GM18517 (cell line): ENCODE results near the gene NTF4.
"Not testable (repeated sequence)": the region's sequence is repeated elsewhere in the genome, so short reads cannot be mapped to it uniquely, and the experiment has no call there.

Experiments used
- ATAC-seq: cut with Tn5 transposase; IDR thresholded peaks from one replicate; pipeline ENCODE4 v1.9.1; 2021; ENCODE audit warnings: mild to moderate bottlenecking, moderate library complexity; ENCODE audit not compliant: unreplicated experiment

Gene NTF4

DNA sequence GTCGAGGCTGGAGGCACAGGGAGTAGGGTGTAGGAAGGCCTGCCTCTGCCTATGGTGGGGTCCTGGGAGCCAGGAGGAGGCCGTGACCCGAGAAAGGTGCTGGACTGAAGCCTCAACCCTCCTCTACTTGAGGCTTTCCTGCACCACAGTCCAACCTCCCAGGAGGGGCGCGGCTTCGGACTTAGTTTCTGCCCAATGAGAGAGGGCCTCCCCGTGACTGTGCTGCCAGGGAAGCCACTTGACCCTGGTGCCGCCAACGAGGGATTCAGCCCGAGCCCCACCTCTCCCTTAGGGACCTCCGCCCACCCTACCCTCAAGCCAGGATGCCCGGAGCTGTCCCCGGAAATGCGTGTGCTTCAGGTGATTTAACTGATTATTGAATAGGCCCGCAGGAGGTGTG is 40.4 kb downstream of the NTF4 start, which contains the start of gene CGB3:
Gene CGB3, minus strand, starts transcription at position 101 of the 400 bp plus-strand sequence. CDS start 362 bp downstream, outside the sequence.
- not testable (repeated sequence) for ATAC-seq

DNA sequence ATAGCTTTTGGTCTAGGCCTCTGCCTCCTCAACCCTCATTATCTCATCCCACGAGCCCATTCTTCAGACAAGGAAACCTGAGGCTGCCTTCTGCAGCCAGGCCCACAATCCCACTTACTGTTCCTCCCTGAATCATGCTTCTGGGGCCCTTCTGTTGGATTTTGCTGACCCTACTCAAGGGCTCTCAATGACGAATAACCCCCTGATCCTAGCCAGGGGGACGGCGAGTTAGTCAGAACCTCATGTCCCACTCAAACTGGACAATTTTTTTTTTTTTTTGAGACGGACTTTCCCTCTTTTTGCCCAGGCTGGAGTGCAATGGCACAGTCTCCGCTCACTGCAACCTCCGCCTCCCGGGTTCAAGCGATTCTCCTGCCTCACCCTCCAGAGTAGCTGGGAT is 42.5 kb downstream of the NTF4 start:
- ATAC-seq: no peak

DNA sequence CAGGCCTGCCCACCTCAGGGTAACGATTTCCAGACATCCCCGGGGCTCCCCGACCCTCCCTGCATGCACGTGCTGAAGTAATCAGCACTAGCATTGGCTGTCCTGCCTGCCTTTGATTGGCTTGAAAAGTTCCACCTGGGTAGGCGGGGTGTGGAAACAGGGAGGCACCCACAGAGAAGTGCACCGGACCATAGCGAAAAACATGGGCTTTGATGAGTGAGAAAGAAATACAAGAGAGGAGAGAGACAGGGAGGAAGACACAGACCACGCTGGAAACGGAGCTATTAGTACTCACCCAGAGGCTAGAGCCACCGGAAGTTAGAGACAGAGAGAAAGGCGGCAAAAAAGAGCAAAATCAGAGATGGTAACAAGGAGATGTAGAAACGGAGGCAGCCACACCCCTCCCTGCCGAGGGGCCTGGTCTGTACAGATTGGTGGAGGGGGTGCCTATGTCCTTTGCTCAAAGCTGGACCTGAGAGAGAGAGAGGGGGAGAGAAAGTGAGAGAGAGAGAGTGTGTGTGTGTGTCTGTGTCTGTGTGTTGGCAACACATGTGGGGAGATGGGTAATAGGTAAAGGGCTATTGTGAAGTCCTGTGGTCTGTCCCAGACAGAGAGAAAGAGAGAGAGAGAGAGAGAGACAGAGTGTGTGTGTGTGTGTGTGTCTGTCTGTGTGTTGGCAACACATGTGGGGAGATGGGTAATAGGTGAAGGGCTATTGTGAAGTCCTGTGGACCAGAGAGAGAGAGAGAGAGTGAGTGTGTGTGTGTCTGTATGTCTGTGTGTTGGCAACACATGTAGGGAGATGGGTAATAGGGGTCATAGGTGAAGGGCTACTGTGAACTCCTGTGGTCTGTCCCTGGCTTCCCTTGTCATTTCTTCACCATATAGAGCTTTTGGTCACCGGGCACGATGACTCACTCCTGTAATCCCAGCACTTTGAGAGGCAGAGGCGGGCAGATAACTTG is 43.4 kb downstream of the NTF4 start:
- no peak for ATAC-seq

DNA sequence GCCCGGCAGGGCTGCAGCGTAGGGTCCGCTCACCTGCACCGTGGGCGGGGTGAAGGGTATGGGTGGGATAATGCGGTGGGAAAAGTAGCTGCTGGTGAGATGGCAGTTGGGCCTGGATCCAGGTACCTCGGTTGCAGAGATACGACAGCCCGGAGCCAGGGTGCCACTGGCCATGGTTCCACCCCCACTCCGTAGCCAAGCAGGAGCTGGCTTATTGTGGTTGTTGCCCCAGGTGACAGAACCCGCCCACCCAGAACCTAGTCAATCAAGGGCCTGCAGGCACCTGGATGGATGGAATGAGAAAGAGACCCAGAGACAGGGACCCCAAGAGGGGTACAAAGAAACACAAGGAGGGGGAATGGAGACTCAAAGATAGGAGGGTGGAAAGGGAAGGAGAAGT is 44.3 kb downstream of the NTF4 start:
- no peak for ATAC-seq

DNA sequence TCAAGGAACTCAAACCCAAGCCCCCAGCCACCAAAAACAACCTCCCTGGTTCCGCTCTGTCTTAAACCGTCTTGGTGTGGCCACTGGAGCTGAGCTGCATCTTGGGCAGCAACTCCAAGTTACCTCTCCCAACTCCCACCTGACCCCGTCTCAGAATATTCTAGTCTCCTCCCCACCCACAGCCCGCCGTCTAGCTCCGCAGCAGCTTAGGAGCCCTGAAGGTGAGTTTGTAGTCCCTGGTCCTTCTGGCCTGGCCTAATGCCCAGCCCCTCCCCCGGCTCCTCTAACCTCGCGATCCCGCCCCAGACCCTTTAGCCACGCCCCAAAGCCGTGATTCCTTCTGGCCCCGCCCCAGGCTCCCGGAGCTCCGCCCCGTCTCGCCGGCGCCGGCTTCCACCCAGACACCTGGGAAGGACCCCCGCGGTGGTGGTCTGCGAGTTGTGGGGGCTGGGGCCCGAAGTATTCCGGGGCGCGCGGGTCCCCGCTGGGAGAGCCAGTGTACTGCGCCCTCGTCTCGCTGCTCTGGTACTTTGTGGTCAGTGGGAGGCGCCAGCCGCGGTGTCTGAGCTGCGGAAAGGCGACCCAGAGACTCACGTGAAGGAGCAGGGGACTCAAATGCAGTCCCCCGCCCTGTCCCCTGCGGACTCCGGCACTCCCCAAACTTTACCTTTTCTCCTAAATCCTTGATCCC is 45.2 kb downstream of the NTF4 start:
- no peak for ATAC-seq

DNA sequence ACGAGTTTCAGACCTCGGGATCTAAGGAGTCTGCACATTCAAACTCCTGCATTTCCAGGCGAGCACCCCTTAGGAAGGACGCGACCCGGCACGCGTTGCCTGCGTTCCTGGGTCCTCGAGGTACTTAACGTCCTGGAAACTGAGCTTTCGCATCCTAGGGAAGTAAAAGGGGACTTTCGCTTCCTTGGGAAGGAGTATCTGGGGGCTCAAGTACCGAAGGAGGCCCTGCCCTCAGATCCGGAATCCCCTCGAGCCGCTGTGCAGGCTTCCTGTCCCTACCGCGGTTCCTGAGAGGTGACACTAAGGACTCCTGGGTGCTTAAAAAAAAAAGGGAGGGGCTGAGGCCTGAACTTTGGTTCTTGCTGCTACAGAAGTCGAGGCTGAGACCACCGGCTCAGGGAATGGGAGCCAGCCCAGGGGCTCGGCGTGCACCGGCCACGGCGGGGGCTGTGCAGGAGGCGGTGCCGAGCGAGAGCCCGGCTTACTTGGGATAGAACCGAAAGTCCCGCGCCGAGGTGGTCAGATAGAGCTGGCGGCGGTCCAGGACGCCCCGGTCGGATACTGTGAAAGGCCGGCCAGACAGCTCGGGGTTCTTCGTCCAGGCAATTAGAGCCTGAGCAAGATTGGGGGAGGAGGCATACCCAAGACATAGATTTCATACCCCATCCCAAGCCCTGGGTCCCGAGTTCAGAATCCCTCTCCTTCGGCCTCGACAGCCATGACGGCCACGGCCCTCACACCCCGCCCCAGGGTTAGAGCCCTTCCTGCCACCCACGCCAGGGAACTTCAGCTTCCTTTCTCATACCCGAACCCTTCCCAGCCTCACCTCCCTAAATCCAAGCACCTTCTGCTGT is 46.0 kb downstream of the NTF4 start:
- not testable (repeated sequence) for ATAC-seq

DNA sequence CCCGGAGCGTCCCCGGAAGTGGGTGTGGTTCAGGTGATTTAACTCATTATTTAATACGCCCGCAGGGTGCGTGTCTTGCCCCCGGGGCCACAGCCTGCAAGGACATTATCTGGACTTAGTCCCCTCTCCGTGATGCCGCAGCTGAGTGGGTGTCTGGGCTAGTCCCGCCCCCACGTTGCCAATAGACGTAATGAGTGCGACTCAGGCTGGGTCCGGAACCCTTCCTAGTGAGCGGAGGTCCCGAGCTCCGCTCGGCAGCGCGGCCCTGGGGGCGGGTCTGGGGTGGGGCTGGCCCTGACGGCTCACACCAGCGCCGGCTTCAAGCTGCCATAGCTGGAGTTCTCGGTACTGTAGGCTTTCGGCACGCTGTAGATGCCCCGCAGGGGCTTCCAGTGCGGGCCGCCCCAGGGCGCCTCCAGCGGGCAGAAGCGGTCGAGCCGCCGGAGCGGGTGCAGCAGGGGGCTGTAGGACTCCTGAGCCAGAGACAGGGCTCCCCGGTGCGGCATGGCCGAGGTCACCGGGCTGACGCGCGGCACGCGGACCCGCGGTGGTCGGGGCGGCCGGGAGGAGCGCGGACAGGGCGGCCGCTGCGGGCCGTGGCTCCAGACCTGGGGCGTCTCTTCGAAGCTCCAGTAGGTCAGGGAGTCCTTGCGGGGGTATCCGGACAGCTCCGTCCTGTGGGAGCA is 46.8 kb downstream of the NTF4 start:
- ATAC-seq: no peak

DNA sequence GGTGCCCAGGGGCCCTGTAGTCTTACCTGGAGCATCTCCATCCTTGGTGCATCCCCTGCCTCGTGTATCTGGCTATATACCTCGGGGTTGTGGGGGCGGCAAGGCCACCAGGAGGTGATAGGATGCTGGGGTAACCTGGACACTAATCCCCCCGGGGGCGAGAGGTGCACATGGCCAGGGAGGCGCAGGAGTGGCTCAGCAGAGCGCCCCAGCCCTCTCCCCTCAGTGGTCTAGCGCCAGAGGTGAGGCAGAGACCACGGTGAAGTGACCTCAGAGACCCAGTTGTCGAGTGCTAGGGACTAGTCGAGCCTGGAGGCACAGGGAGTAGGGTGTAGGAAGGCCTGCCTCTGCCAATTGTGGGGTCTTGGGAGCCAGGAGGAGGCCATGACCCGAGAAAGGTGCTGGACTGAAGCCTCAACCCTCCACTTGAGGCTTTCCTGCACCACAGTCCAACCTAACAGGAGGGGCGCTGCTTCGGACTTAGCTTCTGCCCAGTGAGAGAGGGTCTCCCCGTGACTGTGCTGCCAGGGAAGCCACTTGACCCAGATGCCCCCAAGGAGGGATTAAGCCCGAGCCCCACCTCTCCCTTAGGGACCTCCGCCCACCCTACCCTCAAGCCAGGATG is 47.5 kb downstream of the NTF4 start, which contains the start of gene LHB:
Gene LHB, minus strand, starts transcription at position 51 of the 625 bp plus-strand sequence. Its CDS starts 10 bp downstream, at position 41.
- ATAC-seq: no peak

DNA sequence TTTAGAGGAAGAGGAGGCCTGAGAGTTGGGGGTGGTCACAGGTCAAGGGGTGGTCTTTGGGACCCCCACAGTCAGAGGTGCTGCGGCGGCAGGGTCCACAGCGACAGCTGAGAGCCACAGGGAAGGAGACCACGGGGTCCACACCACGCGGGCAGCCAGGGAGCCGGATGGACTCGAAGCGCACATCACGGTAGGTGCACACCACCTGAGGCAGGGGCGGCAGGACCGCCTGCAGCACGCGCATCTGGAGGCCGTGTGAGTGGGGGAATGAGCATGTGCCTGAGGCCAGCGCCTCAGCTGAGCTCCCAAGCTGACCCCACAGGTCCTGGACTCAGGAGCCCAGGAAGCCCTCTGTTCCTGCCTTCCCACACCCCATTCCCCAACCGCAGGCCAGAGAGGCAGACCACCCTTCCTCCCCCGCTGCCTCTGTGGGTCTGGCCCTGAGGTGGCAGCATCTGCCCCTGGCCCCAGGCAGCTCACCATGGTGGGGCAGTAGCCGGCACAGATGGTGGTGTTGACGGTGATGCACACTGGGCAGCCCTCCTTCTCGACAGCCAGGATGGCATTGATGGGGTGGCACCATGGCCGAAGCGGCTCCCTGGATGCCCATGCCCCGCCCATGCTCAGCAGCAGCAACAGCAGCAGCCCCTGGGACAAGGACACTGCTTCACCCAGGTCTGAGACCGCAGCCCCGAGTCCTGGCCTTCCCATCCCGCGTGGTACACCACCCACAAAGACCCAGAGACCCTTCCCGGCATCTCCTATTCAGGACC is 48.4 kb downstream of the NTF4 start:
- no peak for ATAC-seq

DNA sequence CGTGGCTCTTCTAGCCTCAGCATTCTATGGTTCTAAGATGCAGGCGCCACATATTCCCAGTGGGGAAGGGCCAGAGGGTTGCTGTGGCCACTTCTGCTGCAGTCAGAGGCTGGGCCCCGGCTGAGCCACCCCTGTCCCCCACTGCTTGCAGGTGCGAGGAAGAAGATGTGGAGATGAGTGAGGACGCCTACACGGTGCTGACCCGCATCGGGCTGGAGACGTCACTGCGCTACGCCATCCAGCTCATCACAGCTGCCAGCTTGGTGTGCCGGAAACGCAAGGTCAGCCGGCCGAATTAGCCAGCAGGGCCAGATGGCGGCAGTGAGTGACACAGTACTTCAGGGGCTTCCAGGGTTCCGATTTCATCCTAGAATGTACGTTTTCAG is 49.8 kb downstream of the NTF4 start:
- ATAC-seq: no peak

DNA sequence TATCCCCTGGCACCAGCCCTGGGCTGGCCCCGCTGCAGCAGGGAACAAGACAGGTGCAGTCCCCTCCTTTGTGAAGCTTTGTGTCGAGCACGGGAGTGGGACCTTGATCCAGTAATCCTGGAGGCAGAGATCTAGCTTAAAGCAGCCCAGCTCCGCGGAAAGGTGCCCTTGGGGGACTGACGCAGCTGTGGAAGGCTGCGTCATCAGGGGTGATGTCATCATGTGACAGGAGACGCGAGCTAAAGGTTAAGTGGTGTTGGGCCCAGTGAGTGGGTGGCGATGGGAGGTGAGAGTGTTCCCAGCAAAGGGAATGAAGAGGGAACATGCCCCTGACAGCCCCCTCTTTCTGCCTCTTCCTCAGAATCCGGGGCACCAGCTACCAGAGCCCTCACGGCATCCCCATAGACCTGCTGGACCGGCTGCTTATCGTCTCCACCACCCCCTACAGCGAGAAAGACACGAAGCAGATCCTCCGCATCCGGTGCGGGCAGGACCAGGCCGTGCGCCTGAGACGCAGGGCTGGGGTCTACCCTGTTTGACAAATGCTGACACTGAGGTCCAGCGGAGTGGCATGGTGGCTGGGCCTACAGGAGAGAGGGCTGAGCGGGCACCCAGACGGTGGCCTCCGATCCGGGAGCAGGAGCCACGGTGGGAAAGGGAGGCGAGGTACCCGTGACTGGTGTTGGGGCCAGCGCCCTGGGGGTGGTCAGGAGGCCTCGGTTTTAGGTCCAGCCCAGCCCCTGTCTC is 50.3 kb downstream of the NTF4 start:
- ATAC-seq: no peak

DNA sequence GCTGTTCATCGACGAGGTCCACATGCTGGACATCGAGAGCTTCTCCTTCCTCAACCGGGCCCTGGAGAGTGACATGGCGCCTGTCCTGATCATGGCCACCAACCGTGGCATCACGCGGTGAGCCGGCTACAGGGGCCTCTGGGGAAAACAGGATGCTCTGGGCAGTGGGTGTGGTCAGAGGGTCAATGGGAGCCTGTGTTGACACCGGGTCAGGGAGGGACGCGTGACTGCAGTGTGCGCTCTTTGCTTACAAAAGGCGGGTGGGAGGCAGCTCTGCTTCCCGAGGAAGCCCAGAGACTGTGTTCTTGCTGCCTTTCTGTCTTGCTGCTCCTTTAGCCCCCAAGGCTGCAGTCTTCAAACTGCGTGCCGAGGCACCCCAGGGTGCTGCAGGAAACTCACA is 53.4 kb downstream of the NTF4 start:
- ATAC-seq: no peak
